Kidney (tissue), 14 donors: ENCODE measurements around the gene TMA7B. TPM values are rescaled to one million over a fixed set of nuclear protein-coding genes. Genes with fewer than 3 reads are reported as not detected.

ENCODE experiments used
- DNase-seq, 5 donors: peaks; one replicate each; pipeline ENCODE4 v3.0.0-alpha.2; 2013 to 2020
- FAIRE-seq: peaks from 2 replicates; lab custom pipeline; 2012; peaks lifted over from hg19 to GRCh38; lab: Jason Lieb, UNC
- H3K27ac ChIP-seq, 2 donors: one replicate each; pipeline ENCODE4 v1.7.0; 2013; ENCODE audit warnings: low read depth in 2 of 2, low read length in 2 of 2, inconsistent platforms in 1 of 2
- H3K27me3 ChIP-seq: one replicate; pipeline ENCODE4 v1.7.1; 2013; ENCODE audit warnings: low read length, inconsistent platforms; ENCODE audit not compliant: control insufficient read depth, insufficient read depth
- H3K36me3 ChIP-seq, 3 donors: one replicate each; pipeline versions ENCODE4 v1.7.0 to v1.7.1; 2013; ENCODE audit warnings: low read length in 3 of 3, control low read depth in 1 of 3, inconsistent platforms in 1 of 3; ENCODE audit not compliant: insufficient read depth in 3 of 3, control insufficient read depth in 2 of 3
- H3K4me1 ChIP-seq, 3 donors: one replicate each; pipeline versions ENCODE4 v1.7.0 to v1.7.1; 2013; ENCODE audit warnings: low read length in 3 of 3, inconsistent platforms in 1 of 3, low read depth in 1 of 3; ENCODE audit not compliant: control insufficient read depth in 2 of 3, insufficient read depth in 2 of 3
- H3K4me3 ChIP-seq, 3 donors: one replicate each; pipeline versions ENCODE4 v1.7.0 to v1.8.1; 2013; ENCODE audit warnings: low read length in 3 of 3, control low read depth in 1 of 3, inconsistent platforms in 1 of 3
- H3K9ac ChIP-seq, 3 donors: one replicate each; pipeline versions ENCODE4 v1.7.0 to v1.7.1; 2013; ENCODE audit warnings: low read length in 3 of 3, control low read depth in 1 of 3, inconsistent platforms in 1 of 3
- H3K9me3 ChIP-seq, 3 donors: one replicate each; pipeline versions ENCODE4 v1.7.0 to v1.7.1; 2013; ENCODE audit warnings: low read length in 3 of 3, control low read depth in 1 of 3, inconsistent platforms in 1 of 3; ENCODE audit not compliant: control insufficient read depth in 2 of 3, insufficient read depth in 1 of 3
- intact Hi-C: fragments of 100-400 bp; cut with DNase I; formaldehyde crosslinking; loops from one replicate; pipeline ENCODE4 v1.11.1; 2022
- polyA plus RNA-seq: library from polyadenylated mRNA; stranded (reverse); fragments of 350-450 nt; fragmentation: Illumina TruSeq; extraction: RNeasy Lipid Tissue Mini Kit (QIAGEN cat#74804); gene quantifications from one replicate; pipeline ENCODE4 v1.2.3, GENCODE V29; 2014; ENCODE audit warnings: low read depth, low replicate concordance; ENCODE audit not compliant: insufficient read depth
- total RNA-seq: library from RNA; stranded (reverse); fragmentation: NEBNext Ultra II Directional; extraction: Animal tissue kit (Norgen Biotek cat#: 25700); gene quantifications from one replicate; pipeline ENCODE4 v1.2.1, GENCODE V29; 2021
- TF ChIP-seq, protein P1 (sequence below): IDR thresholded peaks from 3 replicates; pipeline ENCODE4 v1.5.1; 2012; ENCODE audit warnings: mild to moderate bottlenecking, moderate library complexity, borderline replicate concordance; ENCODE audit not compliant: insufficient read depth; ENCODE audit errors: extremely low read depth
- donor health status: control.
- donor health status: control.
- donor health status: control.
- donor health status: control.
- donor health status: control.
- donor health status: DM: yes; HTN: yes; CAD: no.
- donor health status: Normal renal cell carcinoma (clear cell type).

TMA7B gene
- total and polyA plus RNA-seq, 2 donors from 2014 or later: 0.63 TPM; not detected in 1

GRCh38 chr22:39941601-39942000 lies 18.6 kb upstream of the TMA7B start:
- Histone ChIP-seq H3K27ac (no peak overlapping the region), H3K36me3 (no peaks in the 10 kb centered on the region), H3K4me3 (no peak overlapping the region), H3K9me3 (no peaks in the 10 kb centered on the region), H3K4me1 (no peaks in the 10 kb centered on the region), H3K9ac (no peak overlapping the region), H3K27me3 (no peaks in the 10 kb centered on the region)
- TF ChIP-seq, protein P1, sequence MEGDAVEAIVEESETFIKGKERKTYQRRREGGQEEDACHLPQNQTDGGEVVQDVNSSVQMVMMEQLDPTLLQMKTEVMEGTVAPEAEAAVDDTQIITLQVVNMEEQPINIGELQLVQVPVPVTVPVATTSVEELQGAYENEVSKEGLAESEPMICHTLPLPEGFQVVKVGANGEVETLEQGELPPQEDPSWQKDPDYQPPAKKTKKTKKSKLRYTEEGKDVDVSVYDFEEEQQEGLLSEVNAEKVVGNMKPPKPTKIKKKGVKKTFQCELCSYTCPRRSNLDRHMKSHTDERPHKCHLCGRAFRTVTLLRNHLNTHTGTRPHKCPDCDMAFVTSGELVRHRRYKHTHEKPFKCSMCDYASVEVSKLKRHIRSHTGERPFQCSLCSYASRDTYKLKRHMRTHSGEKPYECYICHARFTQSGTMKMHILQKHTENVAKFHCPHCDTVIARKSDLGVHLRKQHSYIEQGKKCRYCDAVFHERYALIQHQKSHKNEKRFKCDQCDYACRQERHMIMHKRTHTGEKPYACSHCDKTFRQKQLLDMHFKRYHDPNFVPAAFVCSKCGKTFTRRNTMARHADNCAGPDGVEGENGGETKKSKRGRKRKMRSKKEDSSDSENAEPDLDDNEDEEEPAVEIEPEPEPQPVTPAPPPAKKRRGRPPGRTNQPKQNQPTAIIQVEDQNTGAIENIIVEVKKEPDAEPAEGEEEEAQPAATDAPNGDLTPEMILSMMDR: no peak
- DNase-seq (no peak), FAIRE-seq (no peak)
- intact Hi-C loops: no loop called here

GRCh38 chr22:39942439-39943230 lies 17.6 kb upstream of the TMA7B start:
- TF ChIP-seq, protein P1: no peak
- DNase-seq: no peak
- H3K9me3 ChIP-seq: no peaks in the 10 kb centered on the region
- H3K36me3 ChIP-seq: no peaks in the 10 kb centered on the region
- H3K9ac ChIP-seq: no peak overlapping the region
- no peaks in the 10 kb centered on the region for H3K27me3 ChIP-seq
- no peak overlapping the region for H3K27ac ChIP-seq
- no peaks in the 10 kb centered on the region for H3K4me1 ChIP-seq
- H3K4me3 ChIP-seq: no peak overlapping the region
- FAIRE-seq: no peak
- intact Hi-C loops: no loop called here

DNA sequence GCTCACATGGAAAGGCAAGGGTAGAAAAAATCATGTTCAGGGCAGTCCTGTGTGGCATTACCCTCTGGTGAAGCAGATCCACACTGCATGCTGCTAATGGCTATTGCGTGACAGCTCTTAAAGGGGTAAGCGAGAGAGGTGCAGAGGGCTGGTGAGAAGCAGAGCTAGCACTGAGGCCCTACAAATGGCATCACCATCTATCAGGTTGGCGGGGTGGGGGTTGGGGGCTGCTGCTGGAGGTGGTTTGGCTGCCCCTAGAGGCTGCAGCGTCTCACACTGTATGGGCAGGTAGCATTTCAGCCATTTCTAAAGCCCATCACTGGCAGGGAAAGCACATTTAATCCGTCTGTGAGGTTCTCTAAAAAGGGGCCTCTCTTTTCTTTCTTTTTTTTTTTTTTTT lies 16.9 kb upstream of the TMA7B start:
- H3K9ac ChIP-seq: no peak overlapping the region
- no peak overlapping the region for H3K27ac ChIP-seq
- H3K9me3 ChIP-seq: no peaks in the 10 kb centered on the region
- no peaks in the 10 kb centered on the region for H3K27me3 ChIP-seq
- no peak overlapping the region for H3K4me3 ChIP-seq
- H3K36me3 ChIP-seq: no peaks in the 10 kb centered on the region
- no peak for DNase-seq
- intact Hi-C loops: no loop called here
- FAIRE-seq: no peak
- no peaks in the 10 kb centered on the region for H3K4me1 ChIP-seq
- TF ChIP-seq, protein P1: no peak
